GM23338 (cell line): ENCODE results near the gene LRRFIP2. TPM values are rescaled to one million over a fixed set of nuclear protein-coding genes. Genes with fewer than 3 reads are reported as not detected.

Experiments
- ATAC-seq: fragments of 200-7000 bp; cut with Tn5 transposase; 3 replicates; pipeline ENCODE4 v1.9.1; 2020
- DNase-seq: peaks from one replicate; pipeline ENCODE4 v3.0.0-alpha.2; 2015; ENCODE audit warnings: low spot score
- H2AFZ ChIP-seq: fragments of 200-600 bp; sonication (generic); 2 replicates; pipeline ENCODE4 v1.8.0; 2016; ENCODE audit warnings: antibody characterized with exemption, mild to moderate bottlenecking, moderate library complexity
- H3F3A ChIP-seq: fragments of 200-600 bp; sonication (generic); replicated peaks from 2 replicates; pipeline ENCODE4 v1.8.0; 2017; ENCODE audit warnings: antibody characterized with exemption, mixed run types, low read depth
- H3K27ac ChIP-seq: fragments of 200-600 bp; sonication (generic); 2 replicates; pipeline ENCODE4 v1.6.1; 2016; ENCODE audit warnings: low read depth
- H3K27me3 ChIP-seq: fragments of 200-600 bp; sonication (generic); 2 replicates; pipeline ENCODE4 v1.8.0; 2016; ENCODE audit warnings: mild to moderate bottlenecking, mixed run types, moderate library complexity; ENCODE audit not compliant: insufficient read depth
- H3K36me3 ChIP-seq: fragments of 200-600 bp; sonication (generic); 2 replicates; pipeline ENCODE4 v1.8.0; 2016; ENCODE audit warnings: mild to moderate bottlenecking; ENCODE audit not compliant: insufficient read depth
- H3K4me1 ChIP-seq: fragments of 200-600 bp; sonication (generic); 2 replicates; pipeline ENCODE4 v1.8.0; 2016; ENCODE audit warnings: mild to moderate bottlenecking, moderate library complexity; ENCODE audit not compliant: insufficient read depth
- H3K4me2 ChIP-seq: fragments of 200-600 bp; sonication (generic); 2 replicates; pipeline ENCODE4 v1.7.1; 2017; ENCODE audit warnings: mixed run types
- H3K4me3 ChIP-seq: fragments of 200-600 bp; sonication (generic); 2 replicates; pipeline ENCODE4 v1.6.1; 2016; ENCODE audit warnings: mixed run types
- H3K79me2 ChIP-seq: fragments of 200-600 bp; sonication (generic); replicated peaks from 2 replicates; pipeline ENCODE4 v1.8.0; 2017; ENCODE audit warnings: mild to moderate bottlenecking; ENCODE audit not compliant: insufficient read depth
- H3K9me2 ChIP-seq: fragments of 200-600 bp; sonication (generic); 2 replicates; pipeline ENCODE4 v1.8.0; 2017; ENCODE audit not compliant: insufficient read depth
- H4K20me1 ChIP-seq: fragments of 200-600 bp; sonication (generic); replicated peaks from 2 replicates; pipeline ENCODE4 v1.8.0; 2017; ENCODE audit warnings: mild to moderate bottlenecking; ENCODE audit not compliant: insufficient read depth
- H3K27ac Mint-ChIP-seq: 2 replicates; pipeline ENCODE4 v1.8.0; 2020; ENCODE audit warnings: inconsistent platforms, mild to moderate bottlenecking, moderate library complexity, mixed read lengths
- H3K27me3 Mint-ChIP-seq: 3 replicates; pipeline ENCODE4 v1.8.0; 2022; ENCODE audit warnings: low read depth, mild to moderate bottlenecking, moderate library complexity, mixed read lengths, inconsistent platforms; ENCODE audit not compliant: insufficient read depth, poor library complexity
- H3K36me3 Mint-ChIP-seq: 3 replicates; pipeline ENCODE4 v1.8.0; 2021; ENCODE audit warnings: low read depth, mild to moderate bottlenecking, inconsistent platforms, moderate library complexity, mixed read lengths
- H3K4me1 Mint-ChIP-seq: 3 replicates; pipeline ENCODE4 v1.8.0; 2020; ENCODE audit warnings: mild to moderate bottlenecking, inconsistent platforms, mixed read lengths
- H3K4me3 Mint-ChIP-seq: 3 replicates; pipeline ENCODE4 v1.8.0; 2021; ENCODE audit warnings: moderate library complexity, mild to moderate bottlenecking, inconsistent platforms, mixed read lengths
- H3K9me3 Mint-ChIP-seq: 3 replicates; pipeline ENCODE4 v1.8.0; 2020; ENCODE audit warnings: moderate library complexity, mild to moderate bottlenecking, inconsistent platforms, mixed read lengths
- CREB1 ChIP-seq: fragments of 250-450 bp; sonication (Bioruptor Pico); IDR thresholded peaks from 2 replicates; pipeline ENCODE4 v1.5.0; 2020; ENCODE audit warnings: low read depth, mild to moderate bottlenecking, moderate library complexity
- CTCF ChIP-seq, 2 experiments: fragments of 200-600 bp in 1 of 2; sonication (generic) in 1 of 2; conservative IDR thresholded peaks; 2 replicates each; pipeline versions ENCODE4 v1.5.1 to v1.6.1; 2016 to 2017; ENCODE audit warnings: antibody characterized with exemption in 2 of 2, low read depth in 2 of 2, mild to moderate bottlenecking in 2 of 2, moderate library complexity in 1 of 2
- ETS1 ChIP-seq: IDR thresholded peaks from 2 replicates; pipeline ENCODE4 v1.6.1; 2016; ENCODE audit warnings: antibody characterized with exemption
- EZH2 ChIP-seq: fragments of 200-600 bp; sonication (generic); IDR thresholded peaks from one replicate; pipeline ENCODE4 v1.8.0; 2017; ENCODE audit warnings: antibody characterized with exemption, mild to moderate bottlenecking, low read depth; ENCODE audit not compliant: unreplicated experiment
- EZH2phosphoT487 ChIP-seq: fragments of 200-600 bp; sonication (generic); IDR thresholded peaks from one replicate; pipeline ENCODE4 v1.8.1; 2018; ENCODE audit warnings: antibody characterized with exemption; ENCODE audit not compliant: unreplicated experiment
- JUNB ChIP-seq: IDR thresholded peaks from one replicate; pipeline ENCODE4 v1.6.1; 2016; ENCODE audit warnings: antibody characterized with exemption; ENCODE audit not compliant: unreplicated experiment
- NANOG ChIP-seq: IDR thresholded peaks from 2 replicates; pipeline ENCODE4 v1.6.1; 2016; ENCODE audit warnings: antibody characterized with exemption, borderline replicate concordance
- POLR2AphosphoS5 ChIP-seq: IDR thresholded peaks from 2 replicates; pipeline ENCODE4 v1.6.1; 2016; ENCODE audit warnings: antibody characterized with exemption, low read depth
- REST ChIP-seq: IDR thresholded peaks from one replicate; pipeline ENCODE4 v1.6.1; 2018; ENCODE audit warnings: antibody characterized with exemption; ENCODE audit not compliant: unreplicated experiment
- STAT1 ChIP-seq: IDR thresholded peaks from one replicate; pipeline ENCODE4 v1.6.1; 2016; ENCODE audit warnings: antibody characterized with exemption; ENCODE audit not compliant: unreplicated experiment
- ZNF114 ChIP-seq: fragments of 250-450 bp; sonication (Bioruptor Pico); IDR thresholded peaks from 2 replicates; pipeline ENCODE4 v1.5.0; 2020; ENCODE audit warnings: mild to moderate bottlenecking, moderate library complexity
- ZNF331 ChIP-seq: fragments of 250-450 bp; sonication (Bioruptor Pico); IDR thresholded peaks from 2 replicates; pipeline ENCODE4 v1.5.0; 2020; ENCODE audit warnings: low read depth, mild to moderate bottlenecking, moderate library complexity
- ZNF462 ChIP-seq: fragments of 250-450 bp; sonication (Bioruptor Pico); IDR thresholded peaks from 2 replicates; pipeline ENCODE4 v1.5.0; 2020; ENCODE audit warnings: mild to moderate bottlenecking, moderate library complexity
- polyA plus RNA-seq: library from polyadenylated mRNA; unstranded; fragments of >200 nt; fragmentation: Nextera tagmentation; extraction: Ambion mirVana; gene quantifications from 2 replicates; pipeline ENCODE4 v1.2.1, GENCODE V29; 2016
- total RNA-seq: library from RNA; depleted of rRNA; stranded (reverse); fragments of >200 nt; shearing (Covaris generic); gene quantifications from 2 replicates; pipeline ENCODE4 v1.2.3, GENCODE V29; 2014

The LRRFIP2 gene
- total and polyA plus RNA-seq, 2 experiments from 2014 or later, result 20.3 to 29.0 TPM

- Histone ChIP-seq H3K36me3 (no peaks in the 10 kb centered on the region), H3K4me2 (no peak overlapping the region), H3K9me2 (no peaks in the 10 kb centered on the region), H3K27me3 (no peaks in the 10 kb centered on the region), H3K79me2 (no peaks in the 10 kb centered on the region), H3F3A (no peaks in the 10 kb centered on the region), H2AFZ (no peak overlapping the region), H3K4me3 (no peak overlapping the region), H3K4me1 (no peaks in the 10 kb centered on the region), H4K20me1 (no peaks in the 10 kb centered on the region; the same call in 1 of the 2 replicates), H3K27ac (no peak overlapping the region)
- DNase-seq, result no peak
- Mint-ChIP-seq H3K36me3 (no peaks in the 10 kb centered on the region), H3K4me3 (no peak overlapping the region), H3K27me3 (no peaks in the 10 kb centered on the region), H3K9me3 (no peaks in the 10 kb centered on the region), H3K4me1 (peaks cover 3% of the 10 kb centered on the region; the same call in 2 of the 3 replicates), H3K27ac (no peak overlapping the region)
- TF ChIP-seq EZH2phosphoT487 (no peak), NANOG (no peak), STAT1 (no peak), EZH2 (no peak), JUNB (no peak), CTCF (conservative IDR thresholded peaks at IDR 0.05; ENCODE audit: low read depth in 2 of 2) (no peak), ZNF331 (CRISPR knock-in tag) (no peak), ETS1 (no peak), POLR2AphosphoS5 (no peak), ZNF462 (CRISPR knock-in tag) (no peak), ZNF114 (no peak), REST (no peak), CREB1 (no peak)
- no peak for ATAC-seq
Measured at GRCh38 chr3:37100411-37100810, 74.0 kb downstream of the LRRFIP2 start.
